GM19324 (cell line): ENCODE results near the gene KLF15.

Source experiments
- ATAC-seq: cut with Tn5 transposase; IDR thresholded peaks from one replicate; pipeline ENCODE4 v1.9.1; 2021; ENCODE audit warnings: mild to moderate bottlenecking, moderate library complexity; ENCODE audit not compliant: unreplicated experiment, low FRiP score

Gene KLF15

GRCh38 chr3:126357295-126358037 lies at the start of gene KLF15:
TSS of gene KLF15 (minus strand) at chr3:126357408. CDS start at chr3:126352922, 4,486 bp downstream.
- ATAC-seq, result peak; percentile 80

- ATAC-seq, result no peak
Observed at GRCh38 chr3:126406389-126407296, 49.4 kb upstream of the KLF15 start.

DNA sequence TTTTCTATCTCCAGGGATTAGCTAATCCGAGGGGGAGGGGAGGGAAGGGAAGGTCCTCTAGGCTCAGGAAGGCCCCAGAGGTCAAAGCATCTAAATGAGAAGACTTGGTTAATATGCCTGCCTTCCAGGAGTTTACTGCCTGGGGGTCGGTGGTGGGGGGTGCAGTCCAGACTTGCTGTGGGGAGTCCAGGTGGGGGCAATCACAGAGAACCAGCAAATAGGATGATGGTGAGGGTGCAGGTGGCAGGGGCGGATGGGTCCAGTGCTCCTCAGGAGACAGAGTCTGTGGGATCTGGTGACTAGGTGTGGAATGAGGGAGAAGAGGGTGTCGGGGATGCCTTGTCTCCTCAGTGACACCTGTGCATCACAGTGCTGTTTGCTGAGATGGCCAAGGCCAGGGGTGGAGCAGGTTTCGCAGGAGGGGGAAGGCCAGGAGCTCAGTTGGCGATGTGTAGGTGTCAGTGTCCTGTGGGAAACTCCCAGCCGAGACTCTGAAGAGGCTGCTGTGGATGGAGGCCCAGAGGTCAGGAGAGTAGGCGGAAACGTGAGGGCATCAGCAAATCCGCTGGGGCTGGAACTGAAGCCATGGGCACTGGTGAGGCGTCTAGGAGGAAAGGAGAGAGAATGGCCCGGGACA lies 45.6 kb upstream of the KLF15 start:
- no peak for ATAC-seq

DNA sequence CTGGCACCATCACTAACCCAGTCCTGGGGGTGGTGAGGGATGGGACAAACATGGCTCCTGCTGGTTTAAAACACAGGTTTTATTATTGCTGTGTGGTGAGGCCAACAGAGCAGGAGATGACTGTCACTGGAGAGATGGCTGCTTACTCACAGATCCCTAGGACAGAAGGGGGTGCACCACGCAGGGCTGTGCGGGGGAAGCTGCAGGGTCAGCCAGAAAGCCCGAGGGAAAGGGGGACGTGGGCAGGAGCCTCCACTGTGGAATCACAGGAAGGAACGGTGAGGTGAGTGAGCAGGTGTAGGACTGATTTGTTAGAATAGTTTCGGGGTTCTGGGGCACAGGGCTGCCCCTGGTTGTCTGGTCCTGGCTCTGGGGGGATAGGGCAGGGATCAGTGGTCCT lies 45.0 kb upstream of the KLF15 start:
- ATAC-seq, result no peak

DNA sequence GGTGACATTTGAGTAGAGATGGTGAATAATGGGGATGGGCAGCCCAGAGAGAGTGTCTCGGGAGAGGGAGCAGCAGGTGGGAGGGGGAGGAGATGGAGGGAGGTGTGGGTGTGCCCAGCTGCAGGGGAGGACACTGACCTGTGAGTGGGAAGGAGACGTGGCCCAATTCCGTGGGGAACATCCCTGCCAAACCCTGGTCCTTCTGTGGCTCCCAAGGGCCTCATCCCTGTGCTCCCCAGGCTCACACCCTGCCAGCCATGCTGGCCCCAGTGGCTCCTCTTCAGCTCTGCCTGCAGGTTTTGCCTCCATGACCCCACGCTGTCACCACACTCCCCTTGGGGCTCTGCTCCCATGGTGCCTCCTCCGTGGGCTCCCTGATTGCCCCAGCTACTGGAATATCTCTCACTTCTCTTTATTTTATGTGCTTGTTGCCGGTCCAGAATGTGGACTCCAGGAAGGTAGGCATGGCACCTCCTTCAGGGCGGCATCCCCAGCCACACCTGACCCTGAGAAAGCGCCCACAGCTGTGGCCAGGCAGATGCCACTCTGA lies 44.5 kb upstream of the KLF15 start:
- no peak for ATAC-seq

DNA sequence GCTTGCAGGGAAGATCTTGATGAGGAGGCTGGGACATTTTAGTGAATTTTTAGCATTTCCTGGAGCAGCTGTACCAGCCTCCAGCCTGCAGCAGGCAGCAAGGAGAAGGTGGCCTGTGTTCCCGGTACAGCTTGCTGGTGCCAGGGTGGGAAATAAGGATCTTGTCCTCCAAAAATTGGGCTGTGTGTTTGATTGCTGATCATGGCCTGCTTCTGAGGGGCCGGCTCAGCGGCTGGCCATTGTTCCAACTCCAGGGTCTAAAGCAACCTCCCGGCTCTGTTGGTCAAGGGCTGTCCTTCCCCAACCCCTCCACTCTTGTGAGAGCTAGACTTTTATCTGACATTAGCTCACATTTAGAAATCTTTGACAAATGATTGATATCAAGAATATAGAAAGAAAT lies 42.5 kb upstream of the KLF15 start:
- no peak for ATAC-seq

DNA sequence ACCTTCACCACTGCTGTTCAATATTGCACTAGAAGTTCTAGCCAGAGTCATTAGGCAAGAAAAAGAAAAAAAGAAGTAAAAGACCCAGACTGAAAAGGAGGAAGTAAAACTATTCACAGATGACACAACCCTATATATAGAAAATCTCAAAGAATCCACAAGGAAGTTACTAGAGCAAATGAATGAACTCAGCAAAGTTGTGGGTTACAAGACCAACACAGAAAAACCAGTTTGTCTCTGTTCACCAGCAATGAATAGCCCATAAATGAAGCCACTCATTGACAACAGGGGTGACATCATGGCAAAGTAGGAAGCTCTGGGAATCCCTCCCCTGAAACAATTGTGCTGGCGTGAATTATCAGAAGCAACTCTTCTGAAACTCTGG lies 42.1 kb upstream of the KLF15 start:
- no peak for ATAC-seq

GRCh38 chr3:126398423-126399350 lies 41.5 kb upstream of the KLF15 start:
- ATAC-seq, result no peak

DNA sequence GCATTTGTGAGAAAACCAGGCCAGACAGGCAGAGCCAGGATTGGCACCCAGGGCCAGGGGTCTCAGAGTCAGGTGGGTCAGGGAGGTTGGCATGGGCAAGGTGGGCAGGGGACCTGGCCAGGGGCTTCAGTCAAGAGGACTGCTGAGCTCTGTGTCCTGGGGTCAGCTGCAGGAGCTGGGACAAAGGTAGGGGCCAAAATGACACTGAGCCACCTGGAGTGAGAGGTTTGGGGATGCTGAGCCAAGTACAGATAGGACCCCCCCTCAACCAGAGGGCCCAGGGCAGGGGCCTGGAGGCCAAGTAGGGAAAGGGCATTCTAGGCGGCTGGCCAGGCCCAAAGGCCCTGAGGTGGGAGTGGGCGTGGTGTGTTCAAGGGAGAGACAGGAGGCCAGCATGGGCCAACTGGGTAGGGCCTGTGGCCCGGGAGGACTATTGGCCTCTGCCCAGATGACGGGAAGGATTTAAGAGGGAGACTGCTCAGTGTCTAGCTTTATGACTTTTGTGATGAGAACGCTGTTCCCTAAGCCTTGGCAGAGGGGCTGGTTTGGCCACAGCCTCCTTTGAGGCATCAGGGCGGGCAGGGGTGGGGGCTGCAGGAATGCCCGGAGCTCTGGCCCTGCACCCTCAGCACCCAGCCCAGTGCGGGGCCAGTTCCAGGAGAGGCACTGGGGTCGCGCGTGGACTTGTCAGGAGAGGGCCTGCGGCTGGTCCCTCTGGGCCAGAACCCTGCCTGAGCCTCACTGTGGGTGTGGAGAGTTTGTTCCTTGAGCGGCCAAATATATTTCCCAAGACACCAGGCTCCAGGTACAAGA lies 40.6 kb upstream of the KLF15 start:
- ATAC-seq, result no peak

GRCh38 chr3:126396536-126396935 lies 39.3 kb upstream of the KLF15 start:
- ATAC-seq, result no peak

- no peak for ATAC-seq
Observed at GRCh38 chr3:126395846-126396513, 38.8 kb upstream of the KLF15 start.

DNA sequence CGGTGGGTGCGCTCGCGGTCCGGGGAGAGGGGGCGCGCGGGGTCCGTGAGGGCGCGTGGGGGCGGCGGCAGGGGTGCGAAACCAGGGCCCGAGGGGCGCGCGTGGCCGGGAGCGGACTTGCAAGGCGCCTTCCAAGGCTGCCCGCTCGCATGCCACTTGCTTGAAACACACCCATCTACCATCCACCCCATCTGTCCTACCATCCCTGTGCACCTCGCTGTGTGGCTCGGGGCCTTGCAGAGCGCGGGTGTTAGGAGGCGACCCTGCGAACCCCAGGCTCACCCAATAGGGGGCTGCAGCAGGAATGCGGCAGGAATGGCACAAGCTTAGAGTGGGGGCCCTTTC lies 37.7 kb upstream of the KLF15 start:
- ATAC-seq, result no peak

DNA sequence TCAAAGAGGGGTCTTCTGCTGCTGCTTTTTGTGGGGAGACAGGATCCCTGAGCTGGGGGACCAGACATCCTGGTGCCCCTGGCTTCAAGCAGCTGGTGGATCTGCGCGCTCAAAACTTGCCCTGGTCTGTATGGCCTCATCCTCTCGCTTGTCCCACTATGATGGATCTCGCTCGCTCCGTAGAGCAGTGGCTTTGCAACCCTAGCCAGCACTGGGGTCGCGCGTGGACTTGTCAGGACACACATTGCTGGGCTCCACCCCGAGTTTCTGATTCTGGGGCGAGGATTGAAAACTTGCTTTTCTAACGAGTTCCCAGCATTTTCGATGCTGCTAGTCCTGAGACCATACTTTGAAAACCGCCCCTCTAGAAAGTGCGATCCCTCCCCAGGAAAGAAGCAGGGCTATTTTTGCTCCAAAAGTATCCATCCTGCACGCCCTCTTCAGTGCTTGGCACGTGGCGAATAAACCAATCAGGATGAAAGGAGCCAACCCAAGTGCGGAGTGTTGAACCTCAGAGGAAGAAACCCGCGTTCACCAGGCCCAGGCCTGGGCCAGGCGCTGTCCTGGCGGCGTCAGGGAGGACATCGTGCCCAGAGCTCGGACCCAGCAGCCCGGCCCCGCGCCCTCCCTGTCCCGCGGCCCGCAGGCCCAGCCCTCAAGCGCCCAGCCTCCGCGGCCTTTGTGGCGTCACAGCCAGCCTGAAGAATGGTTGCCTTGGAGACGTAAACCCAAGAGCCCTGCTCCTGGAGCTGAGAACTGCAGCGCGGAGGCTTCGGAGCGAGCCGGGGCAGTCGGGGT lies 37.2 kb upstream of the KLF15 start, which contains the start of gene CFAP100:
CFAP100 (plus strand) TSS at position 731 of the 798 bp plus-strand sequence. CDS start 1,092 bp downstream, outside the sequence.
- ATAC-seq, result no peak

DNA sequence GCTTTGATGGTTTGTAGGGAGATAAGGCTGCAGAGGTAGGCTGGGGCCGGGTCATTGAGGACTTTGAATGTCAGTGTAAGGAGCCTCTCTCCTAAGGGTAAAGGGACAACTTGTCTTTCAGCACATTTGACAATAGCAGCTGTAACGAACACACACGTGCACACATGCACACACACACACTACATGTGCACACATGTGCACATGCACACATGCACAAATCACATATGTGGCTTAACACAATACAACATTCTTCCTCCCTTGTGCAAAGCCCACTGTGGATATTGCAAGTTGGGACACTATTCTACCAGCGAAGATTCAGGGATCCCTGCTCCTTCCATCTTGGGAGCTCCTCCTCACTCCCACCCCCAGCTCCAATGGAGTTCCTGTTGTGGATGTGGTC lies 36.4 kb upstream of the KLF15 start:
- no peak for ATAC-seq

GRCh38 chr3:126392246-126392645 lies 35.0 kb upstream of the KLF15 start:
- no peak for ATAC-seq

DNA sequence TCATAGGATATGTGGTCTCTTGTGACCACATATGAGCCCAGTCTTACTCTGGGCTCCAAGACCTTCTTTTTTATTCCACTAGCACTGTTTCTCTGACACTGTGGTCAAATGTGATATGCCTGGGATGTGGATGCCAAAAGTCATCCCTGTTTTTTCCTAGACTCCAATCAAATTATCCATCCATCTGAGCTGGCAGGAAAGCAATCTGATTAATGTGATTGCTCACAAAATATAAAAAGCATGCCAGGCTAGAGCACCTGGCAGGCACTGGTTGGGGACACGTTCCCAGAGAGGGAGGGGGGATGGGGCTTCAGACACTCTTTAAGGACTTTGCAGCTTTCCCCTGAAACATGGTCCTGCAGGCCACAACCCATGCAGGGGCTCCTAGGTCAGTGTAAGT lies 34.4 kb upstream of the KLF15 start:
- no peak for ATAC-seq

GRCh38 chr3:126390751-126391150 lies 33.5 kb upstream of the KLF15 start:
- no peak for ATAC-seq

GRCh38 chr3:126390201-126390600 lies 33.0 kb upstream of the KLF15 start:
- no peak for ATAC-seq
